WERI-Rb-1 (cell line): Measurements from ENCODE around the gene NETO2.

Experiments used
- DNase-seq: peaks from one replicate; pipeline ENCODE4 v3.0.0-alpha.2; 2020
- H3K27ac ChIP-seq: fragments of 250-450 bp; sonication (Bioruptor Pico); 2 replicates; pipeline ENCODE4 v1.5.1; 2020; ENCODE audit warnings: mild to moderate bottlenecking, moderate library complexity
- H3K27me3 ChIP-seq: fragments of 250-450 bp; sonication (Bioruptor Pico); 2 replicates; pipeline ENCODE4 v1.5.1; 2021; ENCODE audit warnings: mild to moderate bottlenecking, low read depth, moderate library complexity; ENCODE audit not compliant: insufficient read depth, severe bottlenecking
- H3K36me3 ChIP-seq: fragments of 250-450 bp; sonication (Bioruptor Pico); 2 replicates; pipeline ENCODE4 v1.5.1; 2020; ENCODE audit warnings: mild to moderate bottlenecking, moderate library complexity
- H3K4me3 ChIP-seq: 2 replicates; pipeline ENCODE4 v1.5.1; 2011; ENCODE audit warnings: low read depth, mild to moderate bottlenecking, control low read depth, low read length
- H3K9me3 ChIP-seq: fragments of 250-450 bp; sonication (Bioruptor Pico); 2 replicates; pipeline ENCODE4 v1.5.1; 2021; ENCODE audit warnings: mild to moderate bottlenecking, moderate library complexity; ENCODE audit not compliant: severe bottlenecking
- TF ChIP-seq, protein P1 (sequence below): IDR thresholded peaks from 2 replicates; pipeline ENCODE4 v1.5.1; 2011; ENCODE audit warnings: low read depth, mild to moderate bottlenecking, control low read depth, inconsistent platforms, low read length

Gene NETO2

GRCh38 chr16:47096297-47096696 is 47.4 kb downstream of the NETO2 start:
- H3K4me3 ChIP-seq: no peak overlapping the region
- H3K36me3 ChIP-seq: peaks cover 31% of the 10 kb centered on the region
- no peak for DNase-seq
- H3K9me3 ChIP-seq: no peaks in the 10 kb centered on the region
- no peaks in the 10 kb centered on the region for H3K27me3 ChIP-seq
- no peak overlapping the region for H3K27ac ChIP-seq
- TF ChIP-seq, protein P1, sequence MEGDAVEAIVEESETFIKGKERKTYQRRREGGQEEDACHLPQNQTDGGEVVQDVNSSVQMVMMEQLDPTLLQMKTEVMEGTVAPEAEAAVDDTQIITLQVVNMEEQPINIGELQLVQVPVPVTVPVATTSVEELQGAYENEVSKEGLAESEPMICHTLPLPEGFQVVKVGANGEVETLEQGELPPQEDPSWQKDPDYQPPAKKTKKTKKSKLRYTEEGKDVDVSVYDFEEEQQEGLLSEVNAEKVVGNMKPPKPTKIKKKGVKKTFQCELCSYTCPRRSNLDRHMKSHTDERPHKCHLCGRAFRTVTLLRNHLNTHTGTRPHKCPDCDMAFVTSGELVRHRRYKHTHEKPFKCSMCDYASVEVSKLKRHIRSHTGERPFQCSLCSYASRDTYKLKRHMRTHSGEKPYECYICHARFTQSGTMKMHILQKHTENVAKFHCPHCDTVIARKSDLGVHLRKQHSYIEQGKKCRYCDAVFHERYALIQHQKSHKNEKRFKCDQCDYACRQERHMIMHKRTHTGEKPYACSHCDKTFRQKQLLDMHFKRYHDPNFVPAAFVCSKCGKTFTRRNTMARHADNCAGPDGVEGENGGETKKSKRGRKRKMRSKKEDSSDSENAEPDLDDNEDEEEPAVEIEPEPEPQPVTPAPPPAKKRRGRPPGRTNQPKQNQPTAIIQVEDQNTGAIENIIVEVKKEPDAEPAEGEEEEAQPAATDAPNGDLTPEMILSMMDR: no peak

GRCh38 chr16:47084198-47084597 is 59.5 kb downstream of the NETO2 start:
- Histone ChIP-seq H3K9me3 (no peaks in the 10 kb centered on the region), H3K36me3 (peaks cover 34% of the 10 kb centered on the region), H3K4me3 (no peak overlapping the region), H3K27ac (no peak overlapping the region), H3K27me3 (no peaks in the 10 kb centered on the region)
- TF ChIP-seq, protein P1: no peak
- no peak for DNase-seq

GRCh38 chr16:47082099-47082865 is 61.5 kb downstream of the NETO2 start:
- peaks cover 31% of the 10 kb centered on the region for H3K36me3 ChIP-seq
- H3K27ac ChIP-seq: no peak overlapping the region
- H3K27me3 ChIP-seq: no peaks in the 10 kb centered on the region
- DNase-seq: no peak
- H3K4me3 ChIP-seq: no peak overlapping the region
- H3K9me3 ChIP-seq: no peaks in the 10 kb centered on the region
- TF ChIP-seq, protein P1: no peak

DNA sequence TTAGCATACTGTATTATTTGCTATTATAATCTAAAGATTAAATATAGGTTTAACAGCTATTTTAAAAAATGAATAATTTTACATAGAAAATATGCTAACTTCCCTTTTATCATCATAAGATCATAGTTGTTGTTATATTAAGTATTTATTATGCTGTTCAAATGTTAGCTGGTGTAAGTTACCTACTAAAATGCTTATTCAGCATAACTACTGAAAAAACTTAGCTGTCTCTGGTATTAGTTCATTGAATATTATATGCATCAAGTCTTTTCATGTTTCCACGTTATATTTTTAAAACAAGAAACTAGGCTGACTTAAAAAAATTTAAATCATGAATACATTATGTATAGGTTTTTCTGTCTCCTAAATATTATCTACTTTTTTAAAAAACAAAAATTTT is 62.6 kb downstream of the NETO2 start:
- peaks cover 23% of the 10 kb centered on the region for H3K36me3 ChIP-seq
- no peak overlapping the region for H3K27ac ChIP-seq
- no peak overlapping the region for H3K4me3 ChIP-seq
- no peaks in the 10 kb centered on the region for H3K27me3 ChIP-seq
- DNase-seq: no peak
- TF ChIP-seq, protein P1: no peak
- no peaks in the 10 kb centered on the region for H3K9me3 ChIP-seq

DNA sequence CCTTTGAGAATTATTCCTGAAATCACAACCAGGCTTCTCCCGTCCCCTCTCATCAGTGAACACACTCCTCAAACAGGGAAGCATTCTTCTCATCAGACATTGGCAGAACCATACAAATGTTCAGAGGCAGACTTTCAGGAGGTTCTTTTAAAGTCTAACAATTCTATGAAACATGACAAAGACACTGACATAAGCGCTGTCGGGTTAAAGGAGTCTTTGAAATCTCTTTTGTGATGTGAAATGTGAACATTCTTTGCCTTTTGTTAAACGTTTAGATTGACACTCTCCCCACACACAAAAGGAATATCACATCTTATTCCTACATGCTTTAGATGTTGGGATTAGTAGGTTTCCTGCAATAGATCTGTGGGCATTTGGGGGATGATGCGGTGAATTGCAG is 63.9 kb downstream of the NETO2 start:
- DNase-seq: no peak
- Histone ChIP-seq H3K9me3 (no peaks in the 10 kb centered on the region), H3K4me3 (no peak overlapping the region), H3K27me3 (no peaks in the 10 kb centered on the region), H3K36me3 (peaks cover 18% of the 10 kb centered on the region), H3K27ac (no peak overlapping the region)
- TF ChIP-seq, protein P1: no peak
